ENCODE results near the gene RUSC1. TPM values are rescaled to one million over a fixed set of nuclear protein-coding genes. Genes with fewer than 3 reads are reported as not detected.

Gene RUSC1
- total and polyA plus RNA-seq, 11 donors: 14.6 to 28.0 (median 16.3) TPM

DNA sequence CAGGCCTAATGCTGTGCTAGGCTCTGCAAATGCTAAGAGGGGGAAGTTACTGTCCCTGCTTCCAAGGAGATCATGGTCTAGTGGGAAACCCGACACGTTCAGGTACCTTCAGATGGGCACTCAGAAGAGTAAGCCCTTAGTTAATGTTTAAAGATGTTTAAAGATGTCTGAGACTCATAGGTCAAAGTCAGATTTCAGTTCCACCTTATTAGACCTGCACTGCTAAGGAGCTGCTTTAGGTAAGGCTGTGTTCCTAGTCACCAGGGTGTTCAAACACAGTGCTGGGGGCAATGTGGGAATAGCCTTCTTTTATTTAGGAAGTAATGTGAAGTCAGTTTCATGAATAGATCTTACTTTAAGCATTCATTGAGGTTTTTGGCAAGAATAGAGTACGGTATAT lies 3.8 kb upstream of the RUSC1 start:
- DNase-seq (no peak), ATAC-seq (no peak)
- no peaks in the 10 kb centered on the region for H3K9me3 ChIP-seq
- H3K4me3 ChIP-seq: no peak overlapping the region
- no peak overlapping the region for H3K27ac ChIP-seq
- H3K36me3 ChIP-seq: peaks cover 0 to 72% (median 48%) of the 10 kb centered on the region in 9 donors
- peaks cover 0 to 28% (median 16%) of the 10 kb centered on the region in 12 donors for H3K4me1 ChIP-seq
- intact Hi-C loops (cut with DNase I): no loop called here
- WGBS, 4 donors: 98% methylated on average over 3 of the region's 3 CpGs
- TF ChIP-seq POLR2A (IDR thresholded peaks at IDR 0.05) (no peak), CTCF (IDR thresholded peaks at IDR 0.05) (no peak)
- no peaks in the 10 kb centered on the region for H3K27me3 ChIP-seq

DNA sequence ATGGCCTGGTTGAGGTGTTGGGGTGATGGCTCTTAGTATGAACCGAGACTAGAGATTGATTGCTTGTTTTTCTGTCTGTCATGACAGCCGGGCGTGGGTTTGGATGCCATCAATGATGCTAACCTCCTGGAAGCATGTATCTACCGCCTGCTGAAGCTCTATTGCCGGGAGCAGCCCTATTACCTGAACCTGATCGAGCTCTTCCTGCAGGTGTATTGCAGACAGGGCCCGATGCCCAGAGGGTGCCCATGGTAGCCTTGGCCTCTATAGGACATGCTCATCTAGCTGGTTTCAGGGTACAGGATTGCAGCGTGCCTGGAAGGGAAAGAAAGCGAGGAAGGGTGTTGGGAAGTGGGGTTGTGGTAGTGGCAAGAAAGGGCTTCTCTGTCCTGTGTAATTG lies 2.6 kb upstream of the RUSC1 start:
- intact Hi-C loops (cut with DNase I): no loop called here
- H3K4me3 ChIP-seq: no peak overlapping the region
- no peaks in the 10 kb centered on the region for H3K9me3 ChIP-seq
- H3K27me3 ChIP-seq: no peaks in the 10 kb centered on the region
- H3K36me3 ChIP-seq: peaks cover 0 to 60% (median 37%) of the 10 kb centered on the region in 9 donors
- peaks cover 3 to 34% (median 24%) of the 10 kb centered on the region in 12 donors for H3K4me1 ChIP-seq
- ATAC-seq (no peak), DNase-seq (no peak)
- TF ChIP-seq POLR2A (IDR thresholded peaks at IDR 0.05): no peak
- TF ChIP-seq CTCF (IDR thresholded peaks at IDR 0.05): no peak
- no peak overlapping the region for H3K27ac ChIP-seq
- 95 to 97% (median 96%) methylated on average over 9 of the region's 9 CpGs for WGBS, 4 donors

DNA sequence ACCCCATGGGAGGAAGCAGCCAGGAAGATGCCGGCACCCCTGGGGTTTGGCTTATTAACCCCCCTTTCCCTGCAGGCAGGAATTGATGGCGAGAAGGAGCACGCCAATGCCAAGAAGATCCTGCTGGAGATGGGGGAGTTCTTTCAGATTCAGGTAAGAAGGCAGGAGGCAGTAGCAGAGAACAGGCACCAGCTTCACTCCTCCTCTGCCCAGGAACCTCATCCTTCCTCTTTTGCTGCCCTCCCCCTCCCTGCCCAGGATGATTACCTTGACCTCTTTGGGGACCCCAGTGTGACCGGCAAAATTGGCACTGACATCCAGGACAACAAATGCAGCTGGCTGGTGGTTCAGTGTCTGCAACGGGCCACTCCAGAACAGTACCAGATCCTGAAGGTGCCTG lies 1.2 kb upstream of the RUSC1 start:
- no peak overlapping the region for H3K4me3 ChIP-seq
- H3K36me3 ChIP-seq: peaks cover 0 to 46% (median 28%) of the 10 kb centered on the region in 9 donors
- DNase-seq: no peak
- WGBS, 4 donors: 77 to 83% (median 81%) methylated on average over 3 to 5 of the region's 5 CpGs
- no peak for TF ChIP-seq POLR2A (IDR thresholded peaks at IDR 0.05)
- no peak for TF ChIP-seq CTCF (IDR thresholded peaks at IDR 0.05)
- no peak for ATAC-seq
- H3K27me3 ChIP-seq: no peaks in the 10 kb centered on the region
- H3K27ac ChIP-seq: no peak overlapping the region
- H3K9me3 ChIP-seq: no peaks in the 10 kb centered on the region
- H3K4me1 ChIP-seq: peaks cover 3 to 34% (median 25%) of the 10 kb centered on the region in 12 donors
- intact Hi-C loops (cut with DNase I): no loop called here

DNA sequence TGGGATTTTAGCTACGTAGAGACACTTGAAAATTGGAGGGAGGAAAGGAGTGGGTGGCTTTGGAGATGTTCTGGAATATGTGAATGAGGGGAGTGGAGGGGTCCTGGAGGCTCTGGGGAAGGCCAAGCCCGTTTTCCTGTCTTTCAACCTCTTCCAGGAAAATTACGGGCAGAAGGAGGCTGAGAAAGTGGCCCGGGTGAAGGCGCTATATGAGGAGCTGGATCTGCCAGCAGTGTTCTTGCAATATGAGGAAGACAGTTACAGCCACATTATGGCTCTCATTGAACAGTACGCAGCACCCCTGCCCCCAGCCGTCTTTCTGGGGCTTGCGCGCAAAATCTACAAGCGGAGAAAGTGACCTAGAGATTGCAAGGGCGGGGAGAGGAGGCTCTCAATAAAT lies 442 bp upstream of the RUSC1 start:
- ATAC-seq (no peak), DNase-seq (no peak)
- WGBS, 4 donors: 27 to 43% (median 38%) methylated on average over 11 of the region's 11 CpGs
- Histone ChIP-seq H3K4me3 (peak overlapping the region; percentile 32 to 93 (median 78)), H3K27ac (peak overlapping the region; percentile 64 to 99 (median 95)), H3K36me3 (peaks cover 0 to 39% (median 21%) of the 10 kb centered on the region in 9 donors), H3K9me3 (no peaks in the 10 kb centered on the region), H3K4me1 (peaks cover 3 to 41% (median 27%) of the 10 kb centered on the region in 12 donors), H3K27me3 (no peaks in the 10 kb centered on the region)
- intact Hi-C loops (cut with DNase I): loop anchor here in 8 of 10 donors (2.0 to 10.0 kb wide), 7 partner anchors 43 to 272 kb away; partner anchors contain the start of genes HCN3 (in 6 of the 8), ASH1L (in 2 of the 8), MTX1 (in 1 of the 8) and THBS3 (in 1 of the 8)
- no peak for TF ChIP-seq CTCF (IDR thresholded peaks at IDR 0.05)
- no peak for TF ChIP-seq POLR2A (IDR thresholded peaks at IDR 0.05)

Data from heart left ventricle (tissue), 16 donors.